GM12872 (cell line): ENCODE data around the gene RELN.

Source experiments
- TF ChIP-seq, protein P1 (sequence below): IDR thresholded peaks from 3 replicates; pipeline ENCODE4 v1.5.1; 2011; ENCODE audit warnings: low read depth, mild to moderate bottlenecking, low read length, moderate library complexity; ENCODE audit not compliant: insufficient read depth

Gene RELN

DNA sequence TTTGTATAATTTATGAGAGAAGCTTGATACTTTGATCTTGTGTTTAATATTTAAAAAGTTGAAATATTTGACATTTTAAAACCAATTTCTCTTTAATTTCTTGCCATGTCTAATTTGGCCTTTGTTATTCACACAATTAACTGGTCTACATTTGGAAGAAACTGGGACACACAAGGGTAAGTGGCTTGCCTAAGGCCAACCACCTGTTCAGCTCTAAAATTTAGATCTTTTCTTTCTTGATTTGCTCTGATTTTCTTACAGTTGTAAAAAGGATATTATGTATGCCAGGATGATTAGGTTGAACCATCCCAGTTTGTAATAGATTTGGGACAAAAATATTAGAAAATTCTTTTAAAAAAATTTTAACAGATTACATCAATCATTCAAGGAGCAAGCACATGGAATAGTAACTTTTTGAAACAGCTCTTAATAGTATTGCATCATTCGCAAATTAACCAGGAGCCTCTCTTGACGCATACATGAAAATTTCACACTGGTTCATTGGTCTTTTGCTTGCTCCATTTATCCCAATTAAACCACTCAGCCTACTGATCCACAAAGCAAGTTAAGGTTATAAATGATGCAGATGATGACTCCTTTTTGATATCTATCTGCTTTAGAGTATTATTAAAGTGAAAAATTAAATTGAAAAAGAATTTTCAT lies 321.0 kb downstream of the RELN start:
- TF ChIP-seq, protein P1, sequence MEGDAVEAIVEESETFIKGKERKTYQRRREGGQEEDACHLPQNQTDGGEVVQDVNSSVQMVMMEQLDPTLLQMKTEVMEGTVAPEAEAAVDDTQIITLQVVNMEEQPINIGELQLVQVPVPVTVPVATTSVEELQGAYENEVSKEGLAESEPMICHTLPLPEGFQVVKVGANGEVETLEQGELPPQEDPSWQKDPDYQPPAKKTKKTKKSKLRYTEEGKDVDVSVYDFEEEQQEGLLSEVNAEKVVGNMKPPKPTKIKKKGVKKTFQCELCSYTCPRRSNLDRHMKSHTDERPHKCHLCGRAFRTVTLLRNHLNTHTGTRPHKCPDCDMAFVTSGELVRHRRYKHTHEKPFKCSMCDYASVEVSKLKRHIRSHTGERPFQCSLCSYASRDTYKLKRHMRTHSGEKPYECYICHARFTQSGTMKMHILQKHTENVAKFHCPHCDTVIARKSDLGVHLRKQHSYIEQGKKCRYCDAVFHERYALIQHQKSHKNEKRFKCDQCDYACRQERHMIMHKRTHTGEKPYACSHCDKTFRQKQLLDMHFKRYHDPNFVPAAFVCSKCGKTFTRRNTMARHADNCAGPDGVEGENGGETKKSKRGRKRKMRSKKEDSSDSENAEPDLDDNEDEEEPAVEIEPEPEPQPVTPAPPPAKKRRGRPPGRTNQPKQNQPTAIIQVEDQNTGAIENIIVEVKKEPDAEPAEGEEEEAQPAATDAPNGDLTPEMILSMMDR = no peak

DNA sequence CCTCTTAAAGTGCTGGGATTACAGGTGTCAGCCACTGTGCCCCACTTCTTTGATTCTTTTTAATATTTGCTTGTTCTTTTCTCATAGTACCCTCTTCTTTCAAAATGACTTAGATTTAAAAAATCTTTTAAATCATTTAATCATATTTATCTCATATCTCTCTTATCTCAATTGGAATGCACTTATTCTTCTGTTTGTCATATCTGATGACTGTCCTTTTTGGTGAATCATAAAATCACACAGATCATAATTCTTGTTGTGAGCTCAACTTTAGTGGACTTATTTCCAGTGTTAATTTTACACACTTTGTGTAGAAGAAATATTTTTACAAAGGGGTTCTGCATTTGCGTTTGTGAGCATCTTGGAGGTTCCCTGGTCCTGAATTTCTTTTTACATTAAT lies 323.1 kb downstream of the RELN start:
- TF ChIP-seq, protein P1 = no peak

DNA sequence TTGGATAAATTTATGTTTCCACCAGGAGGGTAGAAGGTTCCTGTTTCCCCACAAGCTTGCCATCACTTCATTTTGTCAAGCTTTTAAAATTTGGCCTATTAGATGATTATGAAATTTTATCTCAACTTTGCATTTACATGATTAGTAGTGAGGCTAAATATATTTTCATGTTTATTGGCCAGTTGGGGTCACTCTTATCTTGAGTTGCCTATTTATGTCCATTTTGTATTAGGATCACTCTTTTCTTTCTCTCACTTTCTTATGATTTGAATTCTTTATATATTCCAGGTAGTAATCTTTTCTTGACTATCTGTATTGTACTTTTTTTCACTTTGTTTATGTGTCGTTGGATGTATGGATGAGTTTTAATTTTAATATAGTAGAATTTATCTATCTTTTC lies 324.9 kb downstream of the RELN start:
- TF ChIP-seq, protein P1 = no peak

DNA sequence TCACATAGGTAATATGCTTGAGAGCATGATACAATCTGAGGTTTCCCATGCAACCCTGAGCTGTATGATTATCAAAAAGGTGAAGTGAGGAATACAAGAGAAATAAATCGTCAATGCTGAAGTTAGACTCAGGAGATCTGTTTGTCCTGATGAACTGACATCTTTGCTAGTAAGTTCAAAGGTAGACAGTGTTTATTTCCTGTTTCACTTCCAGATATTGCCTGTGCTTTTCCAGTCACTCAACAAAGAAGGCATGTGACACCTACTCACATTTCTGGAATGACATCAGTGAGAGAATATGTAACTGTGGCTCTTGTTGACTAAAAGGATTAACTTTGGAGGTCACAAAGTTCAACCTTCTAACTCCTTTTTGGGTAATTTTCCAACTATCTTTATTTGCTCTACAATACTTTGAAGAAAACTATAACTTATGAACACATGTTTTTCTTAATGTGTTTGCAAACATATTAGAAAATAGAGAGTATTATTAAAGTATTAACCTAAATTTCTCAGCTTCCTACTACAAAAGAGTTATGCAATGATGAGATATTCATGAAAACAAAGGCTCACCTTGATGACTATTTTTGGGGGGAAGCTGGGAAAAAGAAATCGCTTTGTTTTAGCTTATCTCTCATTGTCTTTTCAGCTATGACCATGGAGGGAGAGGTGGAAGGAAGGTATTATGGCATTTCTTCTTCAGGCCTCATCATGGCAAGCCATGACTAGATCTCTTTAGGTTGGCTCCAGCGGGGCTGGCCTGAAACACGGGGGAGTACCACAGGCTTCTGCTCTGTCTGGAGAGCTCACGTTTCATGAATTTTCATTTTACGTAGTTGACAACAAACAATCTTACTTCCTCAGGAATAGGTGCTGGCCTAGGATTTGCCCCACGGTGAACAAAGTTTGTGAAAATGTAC lies 328.7 kb downstream of the RELN start:
- TF ChIP-seq, protein P1 = no peak

DNA sequence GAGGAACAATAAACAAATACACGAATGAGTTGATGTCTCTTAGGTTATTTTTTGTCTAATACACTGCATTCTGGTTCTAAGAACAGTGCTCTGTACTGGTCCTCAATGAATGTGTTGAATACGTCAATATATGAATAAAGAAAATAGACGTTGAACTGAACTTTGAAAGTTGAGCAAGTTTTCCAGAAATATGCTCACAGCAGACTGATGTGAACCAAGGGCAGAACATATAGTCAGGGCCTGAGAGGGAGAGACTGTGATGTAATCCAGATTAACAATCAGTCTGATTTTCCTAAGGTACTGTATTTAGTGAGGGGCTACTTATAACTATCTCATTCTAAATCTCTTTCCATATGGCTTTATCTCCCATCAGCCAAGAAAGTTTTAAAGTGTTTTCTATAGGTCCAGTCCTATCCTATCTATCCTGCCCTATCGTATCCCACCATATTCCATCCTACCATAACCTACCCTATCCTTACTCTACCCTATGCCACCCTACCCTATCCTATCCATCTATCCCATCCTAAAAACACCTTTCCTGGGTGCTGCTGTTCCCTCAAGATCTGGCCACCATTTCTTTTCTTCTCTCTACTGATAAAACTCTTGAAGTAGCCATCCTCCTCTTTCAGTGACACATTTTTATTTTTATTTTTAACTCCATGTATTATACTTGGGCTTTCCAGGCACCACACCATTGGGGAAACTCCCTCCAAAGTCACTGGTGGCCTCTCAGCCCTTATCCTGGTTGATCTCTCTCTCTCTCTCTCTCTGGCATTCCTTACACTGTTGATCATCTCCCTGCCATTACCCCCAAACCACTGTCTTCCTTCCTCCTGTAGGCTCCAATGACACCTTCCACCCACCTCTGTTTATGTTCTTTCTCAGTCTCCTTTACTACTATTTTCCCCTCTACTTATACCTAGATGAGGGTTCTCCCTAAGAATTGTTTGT lies 331.1 kb downstream of the RELN start:
- TF ChIP-seq, protein P1 = no peak

DNA sequence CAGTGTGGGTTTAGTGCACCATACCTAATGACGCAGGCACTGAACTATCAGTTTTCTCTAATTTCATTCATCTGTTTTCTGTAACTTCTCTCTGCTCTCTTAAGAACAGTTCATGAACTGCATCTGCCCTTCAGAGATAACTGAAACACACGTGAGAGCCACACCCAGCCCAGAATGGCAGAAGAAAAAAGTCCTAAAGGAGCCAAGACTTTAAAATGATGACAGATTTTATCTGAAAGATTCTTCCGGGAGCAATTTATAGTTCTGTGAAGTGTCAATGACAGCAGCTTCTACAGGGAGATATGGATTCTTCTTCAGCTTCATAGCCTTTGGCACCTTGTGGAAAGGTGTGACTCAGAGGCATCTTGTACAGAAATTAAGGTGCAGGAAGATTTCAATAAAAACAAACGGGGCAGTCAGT lies 332.0 kb downstream of the RELN start:
- TF ChIP-seq, protein P1 = no peak
